ENCODE results near the gene RASSF4. TPM values are rescaled to one million over a fixed set of nuclear protein-coding genes. Genes with fewer than 3 reads are reported as not detected.

RASSF4 gene
- total RNA-seq, 1 experiment from 2014 or later: 11.5 TPM

DNA sequence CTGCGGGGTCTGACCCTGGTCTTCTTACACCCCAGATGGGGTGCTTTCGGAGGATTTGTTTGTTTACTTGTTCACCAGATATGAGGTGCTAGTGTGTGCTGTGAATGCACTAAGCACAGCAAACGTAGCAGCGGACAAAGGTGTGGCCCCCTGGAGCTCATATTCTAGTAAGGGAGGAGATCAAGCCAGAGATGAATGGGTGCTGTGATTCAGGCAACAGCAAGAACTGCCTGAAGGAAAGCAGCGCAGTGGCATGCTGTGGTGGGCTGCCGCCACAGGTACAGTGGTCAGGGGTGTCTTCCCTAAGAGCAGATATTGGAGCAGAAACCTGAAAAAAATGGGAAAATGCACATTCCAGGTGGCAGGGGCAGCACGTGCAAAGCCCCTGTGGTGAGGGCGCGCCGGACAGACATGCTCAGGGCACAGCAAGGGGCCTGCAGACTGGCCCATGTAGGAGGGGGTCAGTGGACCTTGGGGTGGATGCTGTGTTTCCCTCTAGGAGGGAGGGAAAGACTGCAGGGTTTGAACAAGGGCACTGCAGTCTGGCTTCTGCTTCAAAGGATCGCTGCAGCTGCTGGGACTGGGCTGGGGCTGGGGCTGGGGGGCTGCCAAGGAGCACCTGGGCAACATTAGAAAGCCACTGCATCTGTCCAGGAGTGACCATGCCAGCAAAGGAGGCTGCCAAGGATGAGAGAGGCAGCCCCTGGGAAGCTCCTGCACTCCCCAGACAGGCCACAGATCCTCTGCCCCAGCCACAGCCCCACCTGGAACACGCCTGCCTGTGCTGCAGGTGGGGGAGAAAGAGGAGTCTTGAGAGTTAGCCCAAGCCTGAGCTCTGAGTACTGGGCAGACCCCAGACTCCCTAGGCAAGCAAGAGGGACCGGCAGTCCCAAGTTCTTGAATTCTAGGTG is 19.9 kb downstream of the RASSF4 start:
- no peak overlapping the region for H3K9ac ChIP-seq (ENCODE audit: extremely low read depth, insufficient read length, low read length)
- H4K20me1 ChIP-seq (ENCODE audit: control insufficient read depth, insufficient read depth, insufficient read length): no peaks in the 10 kb centered on the region
- no peak overlapping the region for H2BK120ac ChIP-seq (ENCODE audit: low read depth, low read length, poor library complexity, severe bottlenecking)
- no peaks in the 10 kb centered on the region for H3K79me1 ChIP-seq (ENCODE audit: insufficient read depth, low read depth, low read length, poor library complexity, severe bottlenecking)
- H3K4me1 ChIP-seq (ENCODE audit: insufficient read depth, low read length): peaks cover 7% of the 10 kb centered on the region; the same call in 1 of the 2 replicates
- no peak for DNase-seq
- H3K14ac ChIP-seq (ENCODE audit: insufficient read depth, low read length): no peak overlapping the region
- H3K4ac ChIP-seq (ENCODE audit: low read depth, low read length): no peak overlapping the region
- H4K8ac ChIP-seq (replicated peaks; ENCODE audit: insufficient read length, low read depth, low read length): no peak overlapping the region
- no peaks in the 10 kb centered on the region for H3K27me3 ChIP-seq (ENCODE audit: insufficient read depth, low read length)
- peak overlapping the region in 1 of 2 experiments; percentile 35; a peak in 2 of 5 replicates for H3K4me3 Mint-ChIP-seq
- no peak overlapping the region for H3T11ph ChIP-seq (ENCODE audit: low read length)
- H2BK20ac ChIP-seq (ENCODE audit: low read depth, low read length, poor library complexity, severe bottlenecking): no peak overlapping the region
- H3K23ac ChIP-seq (ENCODE audit: insufficient read length, low read depth, low read length): no peak overlapping the region
- H3K56ac ChIP-seq (ENCODE audit: insufficient read length, low read depth, low read length): no peak overlapping the region
- H3K18ac ChIP-seq (ENCODE audit: insufficient read length, low read depth, low read length): no peak overlapping the region
- no peaks in the 10 kb centered on the region for H3K9me3 Mint-ChIP-seq
- peak overlapping the region in 2 of 3 experiments; percentile 55 to 70; a peak in 3 of 7 replicates for H3K27ac Mint-ChIP-seq
- H3K23me2 ChIP-seq (ENCODE audit: insufficient read length, low read depth, low read length, poor library complexity, severe bottlenecking): peaks cover 2% of the 10 kb centered on the region
- no peak overlapping the region for H2BK12ac ChIP-seq (ENCODE audit: insufficient read length, low read depth, low read length)
- H2BK15ac ChIP-seq (ENCODE audit: low read depth, low read length): no peak overlapping the region
- no peaks in the 10 kb centered on the region for H3K9me3 ChIP-seq (ENCODE audit: control insufficient read depth, low read depth, low read length)
- no peak overlapping the region for H3K27ac ChIP-seq (ENCODE audit: insufficient read length, low read depth, low read length)
- no CpG with 5 or more reads among the region's 13 CpGs for WGBS (ENCODE audit: extremely low coverage, insufficient read length, low lambda C conversion rate)
- H3K4me1 Mint-ChIP-seq: peaks cover 52 to 54% of the 10 kb centered on the region in 2 experiments
- H3K4me2 ChIP-seq (ENCODE audit: insufficient read depth, insufficient read length, low read length): no peak overlapping the region
- H3K27me3 Mint-ChIP-seq (ENCODE audit: low read depth): peaks cover 7% of the 10 kb centered on the region
- no peak for TF ChIP-seq CTCF (conservative IDR thresholded peaks at IDR 0.05)
- H2BK5ac ChIP-seq (ENCODE audit: insufficient read length, low read length): no peak overlapping the region
- no peak overlapping the region for H4K5ac ChIP-seq (ENCODE audit: insufficient read length, low read depth, low read length)
- no peak overlapping the region for H2AK5ac ChIP-seq (ENCODE audit: insufficient read length, low read length)
- H2AFZ ChIP-seq (ENCODE audit: low read length): no peak overlapping the region
- peaks cover 0 to 3% (median under 1%) of the 10 kb centered on the region in 3 experiments; a peak in 2 of 7 replicates for H3K36me3 Mint-ChIP-seq (ENCODE audit: insufficient read depth in 1 of 3, low read depth in 3 of 3)
- H3K79me2 ChIP-seq (ENCODE audit: insufficient read depth, low read length): no peaks in the 10 kb centered on the region
- H4K91ac ChIP-seq (ENCODE audit: insufficient read length, low read depth, low read length): no peak overlapping the region
